Fibroblast of villous mesenchyme (primary cell): Measurements from ENCODE around the gene BCR. TPM values are rescaled to one million over a fixed set of nuclear protein-coding genes. Genes with fewer than 3 reads are reported as not detected.

Experiments
- DNase-seq: peaks from one replicate; pipeline ENCODE4 v3.0.0-alpha.2; 2010; ENCODE audit warnings: low read depth
- H3K4me3 ChIP-seq: 2 replicates; pipeline ENCODE4 v1.5.1; 2011; ENCODE audit warnings: low read depth, mild to moderate bottlenecking, low read length
- total RNA-seq: library from RNA; depleted of rRNA; stranded (reverse); fragments of >200 nt; gene quantifications from 2 replicates; pipeline ENCODE4 v1.2.3, GENCODE V29; 2012
- TF ChIP-seq, protein P1 (sequence below): IDR thresholded peaks from 2 replicates; pipeline ENCODE4 v1.5.1; 2012; ENCODE audit warnings: low read depth, mild to moderate bottlenecking, low read length; ENCODE audit not compliant: insufficient read depth

The BCR gene
- total RNA-seq, 1 donor: 36.7 TPM

DNA sequence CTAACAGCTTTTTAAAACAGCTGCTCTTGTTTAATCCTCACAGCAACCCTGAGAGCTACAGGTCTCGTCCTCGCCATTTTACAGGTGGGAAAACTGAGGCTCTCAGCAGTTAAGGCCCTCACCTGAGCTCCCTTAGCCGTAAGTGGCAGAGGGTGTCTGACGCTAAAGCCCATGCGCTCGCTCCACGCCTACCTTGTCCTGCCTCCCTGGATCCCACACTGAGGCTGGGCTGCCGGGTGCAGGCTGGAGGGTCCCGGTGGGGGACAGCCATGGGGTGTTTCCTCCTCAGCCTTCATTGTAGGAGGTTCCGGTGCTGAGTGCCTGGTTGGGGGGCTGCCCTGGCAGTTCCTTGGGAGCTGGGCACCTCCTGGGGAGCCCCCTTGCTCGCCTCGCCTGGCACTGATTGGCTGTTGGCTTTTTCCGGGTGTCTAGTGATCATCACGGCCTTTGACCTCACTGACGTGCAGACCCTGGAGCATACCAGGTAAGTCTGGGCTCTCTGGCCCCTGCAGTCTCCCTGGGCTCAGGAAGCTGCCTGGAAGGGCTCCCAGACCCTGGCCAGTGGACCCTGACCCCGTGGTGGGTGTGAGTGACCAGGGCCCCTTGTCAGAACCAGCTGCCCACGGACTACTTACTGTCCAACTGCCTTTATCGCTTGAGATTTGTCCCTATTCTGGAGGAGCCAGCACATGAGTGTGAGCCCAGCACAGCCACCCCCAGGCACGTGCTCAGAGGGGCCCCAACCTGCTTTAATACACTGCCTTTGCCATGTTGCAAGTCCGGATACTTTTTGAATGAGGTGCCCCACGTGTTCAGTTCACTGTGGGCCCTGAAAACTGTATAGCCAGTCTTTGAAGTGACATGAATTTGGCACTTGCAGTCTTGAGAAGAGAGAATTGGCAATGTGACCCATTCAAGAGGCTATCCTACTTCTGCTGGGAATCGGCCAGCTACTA is 22.5 kb upstream of the BCR start:
- TF ChIP-seq, protein P1, sequence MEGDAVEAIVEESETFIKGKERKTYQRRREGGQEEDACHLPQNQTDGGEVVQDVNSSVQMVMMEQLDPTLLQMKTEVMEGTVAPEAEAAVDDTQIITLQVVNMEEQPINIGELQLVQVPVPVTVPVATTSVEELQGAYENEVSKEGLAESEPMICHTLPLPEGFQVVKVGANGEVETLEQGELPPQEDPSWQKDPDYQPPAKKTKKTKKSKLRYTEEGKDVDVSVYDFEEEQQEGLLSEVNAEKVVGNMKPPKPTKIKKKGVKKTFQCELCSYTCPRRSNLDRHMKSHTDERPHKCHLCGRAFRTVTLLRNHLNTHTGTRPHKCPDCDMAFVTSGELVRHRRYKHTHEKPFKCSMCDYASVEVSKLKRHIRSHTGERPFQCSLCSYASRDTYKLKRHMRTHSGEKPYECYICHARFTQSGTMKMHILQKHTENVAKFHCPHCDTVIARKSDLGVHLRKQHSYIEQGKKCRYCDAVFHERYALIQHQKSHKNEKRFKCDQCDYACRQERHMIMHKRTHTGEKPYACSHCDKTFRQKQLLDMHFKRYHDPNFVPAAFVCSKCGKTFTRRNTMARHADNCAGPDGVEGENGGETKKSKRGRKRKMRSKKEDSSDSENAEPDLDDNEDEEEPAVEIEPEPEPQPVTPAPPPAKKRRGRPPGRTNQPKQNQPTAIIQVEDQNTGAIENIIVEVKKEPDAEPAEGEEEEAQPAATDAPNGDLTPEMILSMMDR: no peak
- no peak overlapping the region for H3K4me3 ChIP-seq

DNA sequence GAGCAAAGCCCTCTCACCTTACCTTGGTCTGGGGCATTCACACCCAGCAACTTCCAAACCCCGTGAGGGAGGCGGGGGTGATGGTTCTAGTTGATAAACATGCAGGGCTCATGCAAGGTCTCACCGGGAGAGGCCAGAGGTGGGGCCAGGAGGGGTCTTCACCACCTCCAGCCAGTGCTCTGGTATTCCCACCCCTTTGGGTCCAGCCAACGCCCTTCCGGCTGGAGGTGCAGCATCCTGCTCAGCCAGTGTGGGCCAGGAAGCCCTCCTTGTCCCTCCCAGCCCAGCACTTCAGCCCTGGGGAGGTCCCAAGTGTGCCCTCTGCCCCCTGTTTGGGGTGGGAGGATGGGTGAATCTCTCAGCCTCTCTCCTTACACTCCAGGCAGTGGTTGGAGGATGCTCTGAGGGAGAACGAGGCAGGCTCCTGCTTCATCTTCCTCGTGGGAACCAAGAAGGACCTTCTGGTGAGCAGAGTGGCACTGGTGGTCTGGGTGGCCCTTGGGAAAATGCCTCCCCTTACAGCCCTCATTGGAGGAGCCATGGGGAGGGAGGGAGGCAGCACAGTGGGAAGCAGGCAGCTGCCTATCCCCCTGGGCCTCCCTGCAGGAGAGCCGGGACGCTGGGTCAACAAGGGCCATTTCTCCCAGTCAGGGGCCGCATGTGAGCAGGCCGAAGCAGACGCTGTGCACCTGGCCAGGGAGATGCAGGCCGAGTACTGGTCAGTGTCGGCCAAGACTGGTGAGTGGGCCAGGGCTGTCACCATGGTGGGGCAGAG is 21.6 kb upstream of the BCR start:
- no peak overlapping the region for H3K4me3 ChIP-seq
- TF ChIP-seq, protein P1: no peak
- DNase-seq: no peak

More for the DNA sequence above, 22.5 kb upstream of the BCR start:
- no peak for DNase-seq

DNA sequence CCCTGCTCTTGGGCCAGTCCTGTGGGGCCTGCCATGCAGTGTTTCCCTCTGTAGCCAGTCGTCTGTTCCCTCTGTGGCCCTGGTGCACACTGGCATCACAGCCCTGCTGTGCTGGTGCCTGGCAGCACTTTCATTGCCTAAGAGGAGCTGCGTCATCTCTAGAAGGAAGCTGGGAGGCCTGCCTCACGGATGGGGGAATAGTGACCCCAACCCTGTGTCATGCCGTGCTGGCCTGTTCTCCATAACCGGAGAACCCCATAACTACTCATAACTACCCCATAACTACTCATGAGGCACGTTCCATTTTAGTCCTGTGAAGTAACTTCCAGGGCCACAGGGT is 21.0 kb upstream of the BCR start:
- H3K4me3 ChIP-seq: no peak overlapping the region
- TF ChIP-seq, protein P1: no peak
- no peak for DNase-seq

DNA sequence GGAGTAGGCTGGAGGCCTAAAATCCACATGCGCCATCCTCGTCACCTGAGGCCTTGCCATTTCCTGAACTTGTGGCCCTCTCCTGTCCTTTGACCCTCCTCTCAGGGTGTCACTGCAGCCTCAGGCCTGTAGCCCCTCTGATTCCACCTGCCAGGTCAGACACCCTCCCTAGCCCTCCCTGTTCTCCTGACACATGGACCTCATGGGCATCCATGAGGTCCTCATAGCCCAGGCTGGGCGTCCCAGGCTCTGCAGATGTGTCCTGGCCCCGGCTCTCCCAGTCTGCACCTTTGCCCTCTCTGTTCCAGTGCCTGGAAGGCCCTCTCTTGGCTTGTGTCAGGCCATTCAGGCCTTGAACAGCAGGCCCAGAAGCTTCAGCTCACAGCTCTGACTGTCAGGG is 19.3 kb upstream of the BCR start:
- DNase-seq: no peak
- no peak overlapping the region for H3K4me3 ChIP-seq
- TF ChIP-seq, protein P1: no peak

DNA sequence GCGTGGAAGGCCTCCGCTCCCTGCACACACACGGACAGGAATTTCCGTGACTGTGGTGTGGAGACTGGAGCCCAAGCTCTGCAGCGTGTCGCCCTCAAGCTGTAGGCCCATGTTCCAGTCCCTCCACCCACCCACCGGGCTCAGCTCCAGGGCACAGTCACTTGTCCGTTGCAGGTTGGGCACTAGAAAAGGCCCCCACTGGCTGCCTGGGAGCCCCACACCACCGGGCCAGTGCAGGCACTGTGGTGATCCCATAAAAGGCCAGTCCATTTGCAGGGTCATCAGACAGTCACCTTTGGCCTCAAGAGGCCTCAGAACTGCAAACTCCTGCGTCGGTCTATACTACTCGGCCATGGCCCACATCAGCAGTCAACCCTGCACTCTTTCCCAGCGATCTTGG is 18.7 kb upstream of the BCR start:
- no peak for DNase-seq
- H3K4me3 ChIP-seq: no peak overlapping the region
- TF ChIP-seq, protein P1: no peak

DNA sequence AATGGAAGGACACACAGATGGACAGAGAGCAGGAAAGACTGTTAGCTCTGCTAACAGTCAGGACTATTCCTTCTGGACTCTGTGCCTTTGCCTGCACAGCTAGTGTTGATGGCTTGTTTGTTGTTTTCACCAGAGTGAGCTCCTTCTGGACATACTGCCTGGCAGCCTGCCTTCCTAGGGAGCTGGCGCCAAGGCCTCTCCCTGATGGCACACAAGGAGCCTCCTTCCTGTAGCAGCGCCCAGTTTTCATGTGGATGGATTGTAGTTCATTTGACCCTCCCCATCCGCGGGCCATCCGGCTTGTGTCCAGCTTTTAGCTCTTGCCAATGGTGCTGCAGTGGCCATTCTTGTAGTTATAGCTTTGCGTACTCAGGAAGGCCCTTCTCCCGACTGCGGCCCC is 16.6 kb upstream of the BCR start:
- no peak for DNase-seq
- TF ChIP-seq, protein P1: no peak
- no peak overlapping the region for H3K4me3 ChIP-seq
